ENCODE results near the gene CRIP2.
A peak's percentile ranks its signal among the peaks of the same experiment; 100 is the strongest.

CRIP2 gene

DNA sequence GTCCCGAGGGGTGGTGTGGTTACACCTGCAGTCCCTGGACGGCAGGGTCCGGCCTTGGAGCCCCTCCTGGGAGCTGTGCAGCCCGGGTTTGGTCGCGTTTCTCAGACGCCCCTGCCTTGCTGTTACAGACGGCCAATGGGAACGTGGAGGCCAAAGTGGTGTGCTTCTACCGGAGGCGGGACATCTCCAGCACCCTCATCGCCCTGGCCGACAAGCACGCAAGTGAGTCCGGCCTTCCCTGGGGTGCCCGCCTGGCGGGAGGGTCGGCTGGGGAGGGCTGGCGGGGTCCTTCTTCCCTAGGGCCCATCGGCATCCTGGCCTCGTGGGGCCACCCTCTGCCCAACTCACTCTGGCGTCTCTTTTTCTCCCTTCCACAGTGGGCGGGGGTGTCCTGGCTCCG, 29.3 kb upstream of the CRIP2 start:
- no peak for DNase-seq

DNA sequence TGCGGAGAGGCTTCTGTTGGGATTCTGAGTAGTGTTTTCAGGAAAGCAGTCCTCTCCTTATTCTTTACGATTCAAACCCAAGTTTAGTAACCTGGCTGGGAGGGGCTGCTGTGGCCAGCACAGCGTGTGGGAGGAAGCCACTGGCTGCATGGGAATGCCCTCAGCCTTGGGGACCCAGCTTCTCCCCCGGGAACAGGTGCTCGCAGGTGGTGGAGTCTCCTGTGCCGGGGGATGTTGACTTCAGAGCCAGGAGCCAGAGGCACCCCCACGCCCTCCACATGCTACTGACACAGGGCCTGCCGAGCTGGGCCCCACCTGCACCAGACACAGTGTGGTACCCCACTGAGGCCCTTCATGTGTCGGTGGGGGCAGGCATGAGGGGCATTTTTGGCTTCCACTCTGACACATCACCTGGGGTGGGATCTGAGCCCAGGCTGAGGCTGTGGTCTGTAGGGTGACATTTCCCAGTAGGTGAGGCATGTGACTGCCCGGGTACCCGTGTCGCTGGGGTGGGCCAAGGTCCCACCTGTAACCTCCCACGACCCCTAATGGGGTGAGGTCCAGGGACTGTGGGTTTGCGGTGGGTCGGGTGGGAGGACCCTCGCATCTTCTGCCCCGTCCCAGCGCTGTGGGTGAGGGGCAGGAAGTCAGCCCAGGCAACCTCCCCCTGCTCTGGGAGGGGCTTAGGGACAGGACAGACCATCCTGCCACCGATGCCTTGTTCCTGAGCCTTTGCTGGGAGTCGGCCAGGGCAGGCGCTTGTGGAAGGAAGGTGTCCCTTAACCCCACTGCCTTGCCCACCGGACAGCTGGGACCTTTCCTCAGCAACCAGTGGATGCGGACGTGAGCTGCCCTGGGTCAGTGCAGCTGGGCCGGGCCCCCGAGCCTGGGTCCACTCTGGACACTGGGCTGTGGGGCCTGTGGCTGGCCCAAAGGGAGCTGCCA, 28.4 kb upstream of the CRIP2 start:
- no peak for DNase-seq

DNA sequence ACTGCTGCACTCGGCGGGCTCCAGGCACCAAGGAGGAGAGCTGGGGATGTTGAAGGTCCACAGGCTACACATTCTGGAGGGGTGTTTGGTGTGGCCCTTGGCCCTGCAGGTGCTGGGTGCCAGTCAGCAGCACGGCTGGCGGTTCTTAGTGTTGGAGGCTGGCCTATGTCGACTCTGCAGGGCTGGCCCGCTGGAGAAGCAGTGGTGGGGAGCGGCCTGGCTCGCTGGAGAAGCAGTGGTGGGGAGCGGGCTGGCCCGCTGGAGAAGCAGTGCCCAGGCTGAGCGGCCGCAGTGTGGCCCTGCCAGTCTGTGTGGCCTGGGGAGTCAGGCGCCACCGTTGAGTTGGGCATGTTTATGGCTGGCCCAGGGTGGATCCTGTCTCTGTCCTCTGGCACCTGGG, 27.6 kb upstream of the CRIP2 start:
- no peak for DNase-seq

- DNase-seq, result no peak
Measured at GRCh38 chr14:105447651-105448640, 26.7 kb upstream of the CRIP2 start.

GRCh38 chr14:105448706-105449111, 25.9 kb upstream of the CRIP2 start:
- DNase-seq, result peak; percentile 22

- DNase-seq, result no peak
Measured at GRCh38 chr14:105449276-105450122, 25.1 kb upstream of the CRIP2 start.

DNA sequence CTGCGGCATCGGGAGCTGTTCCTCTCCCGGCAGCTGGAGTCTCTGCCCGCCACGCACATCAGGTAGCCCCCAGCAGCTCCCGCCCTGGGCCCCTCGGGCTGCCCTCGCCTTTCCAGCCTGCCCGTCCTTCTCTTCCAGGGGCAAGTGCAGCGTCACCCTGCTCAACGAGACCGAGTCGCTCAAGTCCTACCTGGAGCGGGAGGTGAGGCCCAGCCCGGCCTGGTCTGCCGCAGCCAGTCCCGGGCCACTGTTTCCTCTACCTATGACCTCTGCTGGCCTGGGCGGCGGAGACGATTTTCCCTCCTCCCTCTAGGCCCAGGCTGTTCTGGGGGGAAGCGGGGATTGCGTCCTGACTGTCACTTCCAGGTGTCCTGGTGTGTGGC, 24.5 kb upstream of the CRIP2 start:
- no peak for DNase-seq

DNA sequence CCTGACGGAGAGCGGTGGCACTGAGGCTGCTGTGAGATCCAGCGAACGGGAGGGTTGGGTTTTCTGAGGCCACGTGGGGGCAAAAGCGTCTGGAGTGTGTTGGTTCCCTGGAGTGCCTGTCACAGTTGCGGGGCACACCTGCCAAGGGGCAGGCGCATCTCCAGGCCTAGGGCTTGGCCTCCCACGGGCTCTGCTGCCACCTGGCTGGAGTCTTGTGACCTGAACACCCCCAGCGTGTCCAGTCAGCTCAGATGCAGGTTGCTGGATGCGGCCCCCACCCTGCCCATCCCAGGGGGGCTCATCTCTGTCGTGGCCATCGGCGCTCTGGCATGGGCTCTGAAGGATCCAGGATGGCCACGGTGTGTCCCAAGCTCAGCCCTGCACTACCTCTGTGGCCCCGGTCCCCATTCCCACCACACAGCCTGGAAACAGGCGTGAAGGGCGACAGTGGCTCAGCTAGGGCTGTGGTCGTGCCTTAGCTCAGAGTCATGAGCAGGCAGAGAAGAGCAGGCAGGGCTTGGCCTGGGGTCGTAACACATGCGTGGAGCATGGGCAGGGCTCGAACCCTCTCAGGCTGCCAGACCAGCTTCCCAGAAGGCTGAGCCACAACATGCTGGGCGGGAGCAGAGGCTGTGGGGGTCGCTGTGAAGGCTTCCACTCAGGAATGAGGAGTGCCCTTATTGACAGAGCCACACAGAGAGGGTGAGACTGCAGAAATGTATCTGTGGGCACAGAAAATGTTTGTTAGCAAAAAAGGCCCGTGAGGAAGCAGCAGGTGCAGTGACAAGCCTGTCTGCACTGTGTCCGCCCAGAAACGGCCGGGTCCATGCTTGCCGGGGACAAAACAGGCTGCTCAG, 23.5 kb upstream of the CRIP2 start:
- no peak for DNase-seq

GRCh38 chr14:105452963-105453362, 21.7 kb upstream of the CRIP2 start:
- DNase-seq, result no peak

DNA sequence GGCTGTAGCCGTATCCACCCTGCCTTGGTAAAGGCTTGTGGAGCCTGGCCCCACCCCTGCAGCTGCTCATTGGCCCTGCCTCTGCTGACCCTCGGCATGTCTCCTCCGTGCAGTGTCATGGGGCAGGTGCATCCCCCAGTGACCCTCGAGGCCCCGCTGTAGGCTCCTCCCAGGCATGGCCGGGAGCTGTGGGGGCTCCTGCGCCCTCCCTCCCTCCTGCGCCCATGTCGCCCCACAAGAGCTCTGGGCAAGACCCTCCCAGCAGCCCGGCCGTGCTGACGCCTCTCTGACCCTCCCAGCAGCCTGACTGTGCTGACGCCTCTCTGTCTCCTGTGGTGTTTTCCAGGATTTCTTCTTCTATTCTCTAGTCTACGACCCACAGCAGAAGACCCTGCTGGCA, 20.8 kb upstream of the CRIP2 start:
- no peak for DNase-seq

- no peak for DNase-seq
Measured at GRCh38 chr14:105455086-105455640, 19.5 kb upstream of the CRIP2 start.

GRCh38 chr14:105455766-105456660, 18.6 kb upstream of the CRIP2 start:
- no peak for DNase-seq

- DNase-seq, result no peak
Measured at GRCh38 chr14:105456736-105457617, 17.6 kb upstream of the CRIP2 start.

DNA sequence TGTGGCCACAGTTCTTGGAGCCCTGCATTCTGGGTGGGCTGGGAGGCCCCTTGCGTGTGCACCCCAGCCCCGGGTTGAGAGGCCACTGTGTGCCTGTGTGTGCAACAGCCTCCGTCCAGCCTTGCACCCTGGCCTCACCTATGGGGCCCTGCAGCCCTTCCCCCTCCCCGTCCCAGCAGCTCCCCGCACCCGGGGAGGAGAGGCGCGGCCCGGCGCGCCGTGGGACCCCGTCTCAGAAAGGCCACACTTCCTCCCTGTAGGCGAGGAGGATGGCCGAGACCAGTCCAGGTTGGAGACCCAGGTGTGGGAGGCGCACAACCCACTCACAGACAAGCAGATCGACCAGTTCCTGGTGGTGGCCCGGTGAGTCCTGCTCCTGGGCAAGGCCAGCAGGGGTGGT, 16.6 kb upstream of the CRIP2 start:
- no peak for DNase-seq

DNA sequence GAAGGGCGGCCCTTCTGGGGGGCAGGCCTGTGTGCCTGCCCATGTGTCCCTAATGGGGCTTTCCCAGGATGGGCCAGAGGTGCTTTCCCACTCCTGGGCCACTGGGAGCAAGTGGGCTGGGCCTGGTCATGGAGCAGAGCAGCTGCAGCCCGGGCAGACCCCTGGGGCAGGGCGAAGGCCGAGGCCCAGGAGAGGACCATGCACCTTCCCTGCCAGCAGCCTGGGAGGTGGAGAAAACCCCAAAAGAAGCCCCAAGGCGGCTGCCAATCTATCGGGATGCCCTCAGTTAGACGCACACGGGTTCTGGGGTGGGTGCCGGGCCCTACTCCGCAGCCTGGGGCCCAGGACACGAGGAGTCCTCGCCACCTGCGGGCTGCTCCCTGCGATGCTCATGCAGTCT, 16.1 kb upstream of the CRIP2 start:
- DNase-seq, result no peak

DNA sequence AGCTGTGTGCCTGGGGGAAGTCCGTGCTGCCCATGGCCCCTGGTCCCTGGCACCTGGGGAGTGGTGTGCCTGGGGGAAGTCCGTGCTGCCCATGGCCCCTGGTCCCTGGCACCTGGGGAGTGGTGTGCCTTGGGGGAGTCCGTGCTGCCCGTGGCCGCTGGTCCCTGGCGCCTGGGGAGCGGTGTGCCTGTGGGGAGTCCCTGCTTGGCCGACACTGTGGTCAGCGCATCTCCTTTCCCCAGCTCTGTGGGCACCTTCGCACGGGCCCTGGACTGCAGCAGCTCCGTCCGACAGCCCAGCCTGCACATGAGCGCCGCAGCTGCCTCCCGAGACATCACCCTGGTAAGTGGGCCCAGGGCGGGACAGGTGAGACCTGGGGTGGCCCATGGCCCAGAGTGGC, 14.5 kb upstream of the CRIP2 start:
- DNase-seq, result no peak

GRCh38 chr14:105460616-105461015, 14.0 kb upstream of the CRIP2 start:
- no peak for DNase-seq

- no peak for DNase-seq
Measured at GRCh38 chr14:105461903-105462302, 12.7 kb upstream of the CRIP2 start.

- no peak for DNase-seq
Measured at GRCh38 chr14:105464501-105464900, 10.1 kb upstream of the CRIP2 start.
